Cerebellar cortex (tissue), 1 donor: ENCODE data around the gene SND1.

ENCODE experiments used
- DNase-seq: peaks from one replicate; pipeline ENCODE4 v3.0.0-alpha.2; 2015; ENCODE audit warnings: low spot score

SND1 gene

DNA sequence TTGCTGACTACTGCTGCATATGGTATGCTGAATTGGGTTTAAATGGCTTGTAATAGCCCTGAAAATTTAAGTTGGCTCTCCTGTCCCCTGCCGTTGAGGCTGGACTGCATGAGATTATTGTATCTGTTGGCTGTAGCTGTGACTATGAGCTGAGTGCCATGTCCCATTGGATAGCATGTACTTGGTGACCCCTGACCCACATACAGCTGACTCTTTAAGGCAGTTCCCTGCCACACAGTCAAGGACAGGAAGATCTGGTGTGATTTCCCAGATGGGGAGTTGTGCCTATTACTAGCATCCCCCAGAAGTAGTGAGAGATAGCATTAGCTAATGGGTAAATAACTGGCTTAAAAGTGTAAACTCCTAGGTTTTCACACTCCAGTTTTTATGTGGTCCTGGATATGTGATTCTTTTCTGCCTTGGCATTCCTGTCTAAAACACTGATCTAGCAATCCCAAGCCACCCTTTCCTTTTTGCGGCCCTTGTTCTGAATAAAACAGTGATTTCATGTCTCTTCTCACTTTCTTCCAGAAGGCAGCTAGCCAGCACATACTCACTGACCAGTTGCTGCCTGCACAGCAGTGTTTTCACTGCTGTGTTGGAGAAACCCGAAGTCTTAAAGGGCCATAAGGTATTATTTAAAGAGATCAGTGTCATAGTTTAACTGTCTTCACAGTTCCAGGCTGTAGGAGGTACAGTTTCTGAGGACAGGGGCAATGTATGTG lies 343.3 kb downstream of the SND1 start:
- peak; percentile 75 for DNase-seq

DNA sequence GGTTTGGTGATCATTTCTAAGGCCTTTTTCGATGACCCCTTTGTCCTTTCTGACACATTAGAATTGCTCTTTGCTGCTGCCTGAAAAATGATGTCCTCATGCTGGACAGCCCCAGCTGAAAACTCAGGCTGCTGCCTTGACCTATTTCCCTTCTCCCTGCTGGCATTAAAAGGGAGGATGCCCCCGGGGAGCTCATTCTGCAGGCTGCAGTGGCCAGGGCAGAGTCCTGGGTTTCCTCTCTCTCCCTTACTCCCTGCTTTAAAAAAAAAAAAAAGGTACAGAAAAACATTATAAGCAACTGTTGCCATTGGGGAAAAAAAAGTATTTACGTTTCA lies 343.9 kb downstream of the SND1 start:
- peak; percentile 63 for DNase-seq

DNA sequence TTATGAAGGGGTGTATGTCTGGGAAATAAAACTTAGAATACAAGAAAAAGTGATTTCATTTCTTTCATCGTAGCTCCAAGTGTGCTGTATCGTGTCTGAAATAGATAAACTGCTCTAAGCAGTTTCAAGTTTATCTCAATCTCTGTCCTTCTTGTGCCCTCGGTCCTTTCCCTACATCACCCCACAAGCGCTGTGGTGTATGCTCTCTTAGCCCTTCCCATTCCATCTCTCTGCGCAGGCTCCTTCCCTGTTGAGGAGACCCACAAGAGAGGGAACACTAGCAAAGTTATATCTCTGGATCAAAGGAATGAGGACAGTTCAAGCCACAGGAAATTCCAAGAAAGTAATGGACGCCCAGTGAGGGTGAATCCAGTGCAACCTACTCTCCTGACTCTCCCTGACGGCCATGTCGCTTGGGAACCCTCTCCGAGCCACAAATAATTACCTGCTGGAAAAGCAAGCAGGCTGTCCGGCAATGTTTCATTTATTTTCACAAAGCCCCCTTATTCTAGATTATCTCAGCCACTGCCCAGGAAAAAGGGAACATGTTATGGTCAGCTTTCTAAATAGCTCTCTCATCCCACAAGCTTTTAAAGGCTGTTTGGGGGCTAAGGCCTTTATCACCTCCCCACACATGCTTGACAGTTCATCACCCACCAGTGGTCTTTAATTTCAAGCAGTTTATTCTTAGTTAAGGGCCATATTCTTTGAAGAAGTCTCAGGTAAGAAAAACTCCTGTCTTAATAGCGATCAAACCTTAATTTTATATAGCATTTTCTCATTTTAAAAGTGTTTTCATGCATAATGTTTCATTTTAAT lies 344.5 kb downstream of the SND1 start:
- DNase-seq = no peak

DNA sequence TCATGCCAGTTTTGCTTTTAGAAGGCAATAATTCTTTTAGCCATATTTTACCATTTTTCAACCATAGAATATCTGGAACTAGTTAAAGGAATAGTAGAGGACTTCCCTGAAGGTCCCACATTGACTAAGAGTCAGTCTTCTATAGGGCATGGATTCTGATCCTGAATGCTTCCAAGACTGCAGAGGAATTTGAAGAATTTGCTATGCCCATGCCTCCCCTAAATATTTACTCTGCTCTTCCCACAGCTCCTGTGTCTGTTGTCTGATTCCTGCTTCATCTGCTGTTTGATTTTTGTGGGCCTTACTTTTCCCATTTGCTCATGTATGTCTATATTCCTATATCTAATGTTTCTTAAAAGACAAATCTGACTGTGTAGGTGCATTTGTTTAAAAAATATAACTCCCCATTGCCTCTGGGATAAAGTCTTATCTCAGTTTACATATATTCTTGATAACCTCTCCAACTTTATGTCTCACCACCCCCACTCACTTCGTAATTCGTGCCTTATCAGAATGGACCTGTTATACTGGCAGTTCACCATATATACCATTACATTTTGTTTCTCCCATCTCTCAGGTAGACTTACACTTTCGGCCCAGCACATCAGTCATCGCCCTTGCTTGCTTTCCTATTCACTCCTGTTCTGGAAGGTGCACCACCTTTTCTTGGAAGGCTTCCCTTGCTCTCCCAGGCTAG lies 345.4 kb downstream of the SND1 start:
- DNase-seq = no peak

DNA sequence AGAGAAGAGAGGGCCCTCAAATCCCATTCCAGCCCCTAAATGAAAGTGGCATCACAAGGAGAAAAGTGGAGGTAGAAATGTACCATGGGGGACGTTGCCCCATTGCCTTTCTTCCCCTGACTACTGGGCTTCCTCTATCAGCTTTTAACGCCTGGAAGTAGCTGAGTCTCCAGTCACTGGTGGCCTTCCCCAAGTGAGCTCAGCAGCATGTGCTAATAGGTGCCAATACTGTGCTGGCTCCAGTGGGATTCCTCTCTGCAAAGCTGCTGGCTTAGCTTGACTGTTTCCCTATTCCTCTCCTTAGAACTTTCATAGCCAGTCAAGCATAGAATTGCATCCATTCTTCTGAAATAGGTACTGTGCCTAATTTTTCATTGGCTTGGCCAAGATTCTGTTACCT lies 346.7 kb downstream of the SND1 start:
- no peak for DNase-seq

DNA sequence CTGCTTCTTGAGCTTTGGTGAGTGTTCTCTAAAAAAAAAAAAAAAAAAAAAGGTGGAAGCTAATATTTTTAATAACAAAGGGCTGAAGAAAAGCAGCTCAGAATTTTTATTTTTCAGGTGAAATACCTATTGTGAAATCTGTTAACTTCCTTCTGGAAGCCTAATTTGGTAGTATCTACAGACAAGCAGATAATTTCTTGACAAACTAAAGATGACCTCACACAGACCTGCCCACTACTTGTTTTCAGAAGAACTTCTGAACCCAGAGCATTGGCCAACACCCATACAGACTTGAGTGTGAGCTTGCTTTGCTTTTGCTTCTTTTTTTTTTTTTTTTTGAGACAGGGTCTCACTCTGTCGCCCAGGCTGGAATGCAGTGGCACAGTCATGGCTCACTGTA lies 348.1 kb downstream of the SND1 start:
- DNase-seq = no peak

DNA sequence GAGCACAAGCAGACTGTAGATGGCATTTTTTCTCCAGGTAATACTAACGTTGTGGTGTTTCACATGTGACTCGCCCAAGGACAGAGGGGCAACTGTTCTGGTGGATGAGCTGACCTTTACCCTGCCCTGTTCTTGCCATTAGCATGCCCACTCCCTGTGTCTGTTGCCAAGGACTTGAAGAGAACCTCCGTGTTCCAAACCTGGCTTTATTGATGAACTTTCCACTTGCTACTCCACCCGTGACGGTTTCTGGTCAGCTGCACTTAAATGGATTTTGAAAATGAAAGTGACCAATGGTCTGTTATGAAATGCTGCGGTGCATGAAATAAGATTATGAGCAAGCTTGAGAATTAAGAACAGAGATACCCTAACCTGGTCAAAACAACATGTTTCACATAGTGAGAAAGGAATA lies 348.9 kb downstream of the SND1 start:
- DNase-seq = no peak

DNA sequence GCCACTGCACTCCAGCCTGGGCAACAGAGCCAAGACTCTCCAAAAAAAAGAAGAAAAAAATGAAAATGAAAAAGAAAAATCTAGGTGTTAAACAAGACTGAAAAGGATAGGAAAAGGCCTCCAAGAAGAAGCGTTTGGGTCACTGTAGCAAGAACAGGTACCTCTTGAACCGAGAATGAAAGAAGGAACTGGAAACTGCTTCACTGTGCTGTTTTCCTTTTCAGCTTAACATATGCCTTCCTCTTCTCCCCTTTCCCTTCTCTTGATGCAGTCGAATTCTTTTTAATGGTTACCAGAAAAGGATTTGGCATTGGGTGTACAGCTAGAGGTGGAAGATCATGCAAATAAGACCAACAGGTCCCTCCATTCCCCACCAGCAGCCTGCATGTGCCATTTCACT lies 351.2 kb downstream of the SND1 start:
- no peak for DNase-seq

DNA sequence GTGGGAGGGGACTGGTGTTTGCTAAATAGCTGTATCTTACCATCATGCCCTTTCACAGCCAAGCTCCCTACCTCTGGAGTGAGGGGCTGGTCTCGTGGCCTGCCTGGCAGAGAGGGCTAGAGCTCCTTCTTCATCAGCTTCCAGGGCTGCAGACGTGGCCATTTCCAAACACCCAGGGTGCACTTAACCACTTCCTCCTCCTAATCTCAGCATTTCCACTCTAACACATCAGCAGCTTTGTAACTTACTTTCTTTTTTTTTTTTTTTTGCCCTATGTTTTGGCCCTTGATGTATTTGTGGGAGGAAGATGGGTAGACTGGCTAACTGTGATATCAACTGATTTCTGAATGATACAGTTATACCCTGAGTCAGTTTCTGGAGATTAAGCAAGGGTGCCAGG lies 351.8 kb downstream of the SND1 start:
- DNase-seq = no peak

DNA sequence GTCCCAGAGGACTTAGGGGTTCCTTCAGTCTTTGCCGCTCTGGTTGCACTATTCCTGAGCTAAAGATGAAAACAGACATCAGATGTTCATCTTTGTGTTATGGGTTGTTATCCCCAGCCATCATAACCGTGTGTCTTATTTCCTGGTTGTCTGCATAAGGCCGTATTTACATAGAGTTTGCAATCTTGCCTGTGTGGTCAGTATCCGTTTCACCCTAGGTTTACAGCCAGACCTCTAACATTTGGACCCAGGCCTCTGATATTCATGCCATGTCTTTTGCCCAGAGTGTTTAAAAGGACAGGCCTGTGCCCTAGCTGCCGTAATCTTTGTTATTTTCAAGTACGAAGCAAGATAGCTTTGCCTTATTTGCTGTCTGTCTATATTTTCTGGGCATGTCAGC lies 352.6 kb downstream of the SND1 start:
- DNase-seq = no peak

DNA sequence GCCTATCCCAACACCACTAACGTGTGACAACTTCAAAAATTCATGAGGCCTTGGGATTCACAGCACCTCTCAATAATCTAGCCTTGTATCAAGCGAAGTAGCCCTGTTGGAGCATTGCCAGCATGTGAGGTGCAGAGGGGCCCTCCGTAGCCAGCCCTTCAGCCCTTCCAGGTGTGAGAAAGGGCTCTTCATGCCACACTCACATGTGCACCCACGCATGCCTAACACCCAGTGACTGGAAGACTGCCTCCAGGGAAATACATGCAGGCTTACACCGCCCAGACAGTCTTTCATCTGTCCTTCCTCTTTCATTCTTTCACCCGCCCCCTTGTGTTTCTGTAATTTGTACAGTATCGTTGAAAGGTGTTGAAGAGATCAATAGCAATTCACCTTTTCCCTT lies 353.1 kb downstream of the SND1 start:
- DNase-seq = no peak

DNA sequence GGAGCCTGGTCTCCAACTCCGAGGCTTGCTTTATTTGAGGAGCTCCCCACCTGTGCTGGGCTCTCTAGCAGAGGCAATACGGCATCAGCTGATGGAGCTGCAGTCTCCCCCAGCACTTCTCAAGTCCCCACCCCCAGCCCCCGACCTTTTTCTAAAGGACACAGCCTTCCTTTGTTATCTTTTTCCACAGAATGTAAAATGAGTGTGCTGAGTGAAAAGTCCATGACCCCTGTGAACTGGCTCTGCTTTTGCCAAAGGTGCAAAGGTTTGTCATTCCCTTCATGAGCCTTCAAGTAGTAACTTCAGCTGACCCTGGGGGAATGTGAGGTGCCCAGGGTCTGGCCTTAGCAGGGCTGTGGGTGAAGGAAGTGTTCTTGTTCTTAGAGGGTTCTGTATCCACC lies 353.8 kb downstream of the SND1 start:
- no peak for DNase-seq

DNA sequence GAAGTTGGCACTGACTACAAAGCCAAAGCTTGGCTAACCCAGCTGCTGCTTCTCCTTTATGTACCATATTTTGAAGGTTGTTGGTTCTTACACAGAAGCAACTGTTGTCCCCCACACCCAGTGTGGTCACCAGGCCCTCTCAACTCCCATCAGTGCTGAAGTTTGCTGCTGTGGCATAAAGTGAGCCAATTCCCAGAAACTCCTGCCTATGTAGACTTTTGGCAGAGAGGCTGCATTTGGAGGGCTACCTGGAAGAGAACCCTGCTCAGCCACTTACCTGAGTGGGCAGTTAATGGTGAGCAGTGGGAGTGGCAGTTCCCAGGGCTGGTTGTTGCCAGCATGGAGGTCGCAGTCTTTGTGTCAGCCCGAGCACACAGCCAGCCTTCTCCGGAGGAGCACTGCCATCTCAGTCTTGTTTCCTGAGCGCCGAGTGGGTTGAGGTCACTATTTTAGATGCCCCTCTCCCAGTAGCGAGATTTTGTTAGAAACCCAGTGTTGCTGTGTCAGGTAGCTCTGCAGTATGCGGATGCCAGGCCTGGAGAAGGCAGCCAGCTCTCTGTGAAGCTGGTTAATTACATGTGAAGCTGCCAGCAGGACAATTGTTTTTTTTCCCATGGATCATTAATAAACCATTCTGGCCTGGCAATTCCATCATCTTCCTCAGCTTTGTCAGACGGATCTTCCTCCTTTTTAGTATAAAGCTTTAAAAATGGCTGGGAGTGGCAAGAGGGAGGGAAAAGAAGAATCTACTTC lies 354.7 kb downstream of the SND1 start:
- peak; percentile 74 for DNase-seq

DNA sequence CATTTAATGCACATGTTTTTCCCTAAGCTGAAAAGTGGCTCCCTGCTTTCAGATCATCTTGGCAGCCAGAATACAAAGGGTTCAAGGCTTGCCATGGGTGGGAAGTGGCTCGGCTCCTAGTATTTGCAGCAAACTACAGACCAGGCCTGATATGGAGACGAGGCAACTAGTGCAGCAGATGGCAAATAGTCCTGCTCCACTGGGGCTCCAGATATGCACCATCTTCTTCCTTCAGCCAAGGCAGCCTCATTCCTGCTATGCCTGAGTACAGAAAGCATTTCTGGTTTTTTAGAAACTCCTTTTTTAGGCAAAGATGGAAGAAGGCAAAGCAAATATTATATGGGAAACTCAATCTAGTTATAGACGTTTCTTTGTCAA lies 355.3 kb downstream of the SND1 start:
- peak; percentile 81 for DNase-seq

DNA sequence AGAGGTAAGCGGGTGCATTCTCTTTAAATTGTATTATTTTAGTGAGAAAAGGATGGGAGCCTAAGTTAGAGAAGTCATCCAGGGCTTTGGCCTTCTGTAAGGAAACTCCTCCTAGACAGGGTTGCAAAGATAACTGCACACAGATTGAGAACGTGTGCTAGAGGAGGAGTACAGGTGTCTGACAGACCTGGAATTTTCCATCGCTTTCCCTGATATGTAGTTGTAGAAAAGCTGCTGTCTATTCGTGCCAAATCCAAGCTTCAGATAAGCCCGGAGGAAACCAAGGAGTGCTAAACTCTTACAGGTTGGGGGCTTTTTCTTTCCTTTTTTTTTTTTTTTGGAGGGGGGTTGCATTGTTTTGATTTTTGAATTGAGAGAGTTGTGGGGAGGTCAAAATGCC lies 356.1 kb downstream of the SND1 start:
- DNase-seq = peak; percentile 75

DNA sequence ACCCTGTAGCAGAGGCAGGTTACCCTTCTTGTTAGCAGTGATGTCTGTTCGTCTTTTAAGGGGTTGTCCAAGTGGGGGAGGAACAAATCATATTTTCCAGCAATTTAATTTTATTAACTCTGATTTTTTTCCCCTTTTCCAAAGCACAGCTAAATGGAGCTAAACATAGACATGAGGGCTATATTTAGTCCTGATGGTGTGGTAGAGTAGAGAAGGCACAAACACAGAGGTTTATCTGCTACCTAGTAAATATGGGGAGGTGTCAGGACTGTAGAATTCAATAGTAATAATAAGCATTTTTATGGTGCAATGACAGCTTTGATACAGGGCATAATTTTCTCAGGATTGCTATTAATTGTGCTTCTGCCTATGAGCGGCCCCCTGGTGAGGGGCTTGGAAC lies 356.8 kb downstream of the SND1 start:
- no peak for DNase-seq

DNA sequence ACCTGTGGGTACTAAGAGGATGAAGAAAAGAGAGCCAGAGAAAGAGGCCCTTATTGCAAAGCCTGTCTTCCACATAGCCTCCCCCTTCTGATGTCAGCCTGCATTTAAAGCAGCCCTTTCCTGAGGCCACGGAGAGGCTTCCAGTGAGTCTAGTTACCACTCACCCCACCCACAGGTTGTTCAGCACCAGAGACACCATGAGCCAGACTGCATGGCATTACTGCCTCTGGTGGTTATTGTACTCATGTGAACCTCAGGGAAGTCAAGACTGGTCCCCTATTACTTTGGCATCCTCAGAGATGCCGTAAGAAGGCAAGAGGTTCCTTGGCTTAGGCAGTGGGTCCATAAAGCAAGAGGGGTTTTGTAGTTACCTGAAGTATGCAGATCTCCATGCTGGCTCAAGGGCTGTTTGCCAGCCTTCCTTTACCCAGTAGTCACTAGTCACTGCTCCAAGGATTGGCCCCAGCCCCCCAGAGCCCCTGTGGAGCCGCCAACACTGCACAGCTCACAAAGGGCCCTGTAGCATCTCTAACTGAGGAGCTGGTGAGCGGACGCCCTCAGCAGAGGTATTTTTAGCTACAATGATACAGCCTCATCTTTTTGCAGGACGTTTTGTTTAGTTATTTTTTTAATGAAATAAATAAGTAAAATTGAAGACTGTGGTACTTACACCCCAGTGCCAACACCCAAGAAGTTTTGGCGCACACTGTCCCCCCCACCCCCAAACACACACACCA lies 358.6 kb downstream of the SND1 start:
- no peak for DNase-seq

DNA sequence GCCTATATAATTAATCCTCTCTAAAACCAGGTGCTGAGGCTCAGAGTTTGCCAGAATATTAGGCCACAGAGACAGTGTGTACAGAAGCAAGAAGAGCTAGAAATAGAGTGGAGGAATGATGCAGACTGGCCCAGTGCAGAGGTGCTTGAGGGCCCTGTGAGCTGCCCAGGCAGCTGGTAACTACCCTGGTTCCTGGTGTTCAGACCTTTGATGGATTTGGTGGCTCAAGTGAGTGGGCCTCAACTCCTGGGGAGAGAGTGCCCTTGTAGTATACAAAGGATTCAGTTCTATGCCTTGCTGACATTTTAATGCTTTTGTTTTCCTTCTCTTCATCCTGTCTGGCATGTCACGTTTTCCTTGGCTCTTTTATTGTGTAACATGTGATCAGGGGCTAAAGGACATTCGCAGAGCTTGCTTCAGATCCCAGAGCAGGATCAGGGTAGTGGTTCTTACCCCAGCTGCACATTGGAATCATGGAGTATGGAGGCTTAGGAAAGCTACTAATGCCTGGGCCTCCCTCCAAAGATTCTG lies 359.2 kb downstream of the SND1 start:
- no peak for DNase-seq

DNA sequence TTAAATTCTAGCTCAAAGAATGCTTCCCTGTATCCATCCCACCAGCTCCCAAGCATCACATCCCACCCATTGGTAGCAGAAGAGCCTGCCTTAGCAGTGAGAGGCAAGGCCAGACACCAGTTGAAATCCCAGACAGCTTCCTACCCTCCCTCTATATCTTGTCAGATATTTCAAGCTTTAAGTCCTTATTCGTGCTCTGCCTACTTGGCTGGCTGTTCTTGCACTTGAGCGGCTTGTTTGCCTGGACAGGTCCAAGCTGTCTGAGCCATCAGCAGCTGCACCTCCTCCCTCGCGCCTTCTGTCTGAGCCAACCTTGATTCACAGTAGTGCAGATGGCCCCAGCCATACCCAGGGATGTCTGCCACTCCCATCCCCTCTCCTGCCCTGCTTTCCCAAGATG lies 362.8 kb downstream of the SND1 start:
- peak; percentile 93 for DNase-seq

DNA sequence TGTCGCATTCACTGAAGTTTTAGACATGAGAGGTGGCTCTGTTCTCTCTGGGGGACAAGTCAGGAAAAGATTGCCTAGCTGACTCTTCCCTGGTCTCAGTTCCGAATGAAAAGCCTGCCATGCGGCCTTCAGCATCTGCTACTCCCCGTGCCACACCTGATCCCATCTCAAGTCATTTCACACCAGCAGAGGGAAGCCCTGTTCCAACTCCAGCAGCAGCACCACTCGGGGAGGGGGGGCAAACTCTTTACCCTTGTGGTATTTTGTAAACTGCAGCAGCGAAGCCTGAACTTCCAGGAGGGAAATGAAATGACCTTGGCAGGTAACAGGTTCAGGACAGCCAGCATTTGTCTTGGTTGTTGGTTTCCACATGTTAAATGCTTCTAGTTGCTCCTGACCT lies 365.5 kb downstream of the SND1 start:
- no peak for DNase-seq
